AG04450 (cell line): ENCODE measurements around the gene SPN. TPM values are rescaled to one million over a fixed set of nuclear protein-coding genes. Genes with fewer than 3 reads are reported as not detected.

Experiments used
- CTCF ChIA-PET: fragments of 300-600, 350-600 bp; formaldehyde crosslinking; extraction: SDS; loops from one replicate; lab custom pipeline; 2022; ENCODE audit warnings: antibody characterized with exemption, inconsistent platforms; lab: Charles Lee
- POLR2A ChIA-PET: fragments of 350-600 bp; formaldehyde crosslinking; extraction: SDS; loops from one replicate; lab custom pipeline; 2021; ENCODE audit warnings: antibody characterized with exemption, inconsistent platforms; lab: Yijun Ruan, JAX
- DNase-seq: peaks from one replicate; pipeline ENCODE4 v3.0.0-alpha.2; 2011; ENCODE audit warnings: low read depth, low spot score
- H3K27ac ChIP-seq: one replicate; pipeline ENCODE4 v1.5.1; 2012; ENCODE audit warnings: low read depth, low read length, control low read depth
- H3K27me3 ChIP-seq: one replicate; pipeline ENCODE4 v1.6.0; 2012; ENCODE audit warnings: low read length; ENCODE audit not compliant: control insufficient read depth, insufficient read depth
- H3K4me3 ChIP-seq: 2 replicates; pipeline ENCODE4 v1.5.1; 2011; ENCODE audit warnings: mild to moderate bottlenecking, low read depth, low read length, control low read depth
- H3K9me3 ChIP-seq: 2 replicates; pipeline ENCODE4 v1.5.1; 2012; ENCODE audit warnings: low read length; ENCODE audit not compliant: control insufficient read depth, insufficient read depth
- polyA plus RNA-seq: library from polyadenylated mRNA; depleted of rRNA; stranded (reverse); fragments of >200 nt; gene quantifications from 2 replicates; pipeline ENCODE4 v1.2.3, GENCODE V29; 2011
- TF ChIP-seq, protein P1 (sequence below): IDR thresholded peaks from 2 replicates; pipeline ENCODE4 v1.5.1; 2011; ENCODE audit warnings: low read depth, low read length, control low read depth, inconsistent platforms

The SPN gene
- polyA plus RNA-seq, 1 experiment, result 0.04 TPM

DNA sequence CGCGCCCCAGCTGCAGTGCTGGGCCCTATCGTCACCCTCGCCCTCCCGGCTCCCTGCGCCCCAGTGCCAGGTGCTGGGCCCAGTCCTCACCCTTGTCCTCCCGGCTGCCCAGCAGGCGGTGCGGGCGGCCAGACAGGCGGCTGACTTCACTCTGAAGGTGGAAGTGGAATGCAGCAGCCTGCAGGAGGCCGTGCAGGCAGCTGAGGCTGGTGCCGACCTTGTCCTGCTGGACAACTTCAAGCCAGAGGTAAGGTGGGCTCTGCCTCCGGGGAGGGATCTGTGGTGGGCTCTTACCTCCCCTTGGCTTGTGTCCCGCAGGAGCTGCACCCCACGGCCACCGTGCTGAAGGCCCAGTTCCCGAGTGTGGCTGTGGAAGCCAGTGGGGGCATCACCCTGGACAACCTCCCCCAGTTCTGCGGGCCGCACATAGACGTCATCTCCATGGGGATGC is 33.9 kb downstream of the SPN start:
- CTCF ChIA-PET, result no interaction called here
- no peak for DNase-seq
- H3K4me3 ChIP-seq, result no peak overlapping the region

DNA sequence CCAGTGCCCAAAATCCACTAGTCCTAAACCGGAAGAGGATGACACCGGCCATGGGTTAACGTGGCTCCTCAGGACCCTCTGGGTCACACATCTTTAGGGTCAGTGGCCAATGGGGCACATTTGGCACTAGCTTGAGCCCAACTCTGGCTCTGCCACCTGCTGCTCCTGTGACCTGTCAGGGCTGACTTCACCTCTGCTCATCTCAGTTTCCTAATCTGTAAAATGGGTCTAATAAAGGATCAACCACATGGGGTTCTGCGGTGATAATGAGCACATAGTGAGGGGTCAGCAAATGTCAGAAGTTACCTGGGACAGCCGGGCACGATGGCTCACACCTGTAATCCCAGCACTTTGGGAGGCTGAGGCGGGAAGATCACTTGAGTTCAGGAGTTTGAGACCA is 34.3 kb downstream of the SPN start:
- POLR2A ChIA-PET, result no interaction called here
- H3K4me3 ChIP-seq, result no peak overlapping the region
- CTCF ChIA-PET, result no interaction called here
- H3K27ac ChIP-seq, result no peak overlapping the region
- TF ChIP-seq, protein P1, sequence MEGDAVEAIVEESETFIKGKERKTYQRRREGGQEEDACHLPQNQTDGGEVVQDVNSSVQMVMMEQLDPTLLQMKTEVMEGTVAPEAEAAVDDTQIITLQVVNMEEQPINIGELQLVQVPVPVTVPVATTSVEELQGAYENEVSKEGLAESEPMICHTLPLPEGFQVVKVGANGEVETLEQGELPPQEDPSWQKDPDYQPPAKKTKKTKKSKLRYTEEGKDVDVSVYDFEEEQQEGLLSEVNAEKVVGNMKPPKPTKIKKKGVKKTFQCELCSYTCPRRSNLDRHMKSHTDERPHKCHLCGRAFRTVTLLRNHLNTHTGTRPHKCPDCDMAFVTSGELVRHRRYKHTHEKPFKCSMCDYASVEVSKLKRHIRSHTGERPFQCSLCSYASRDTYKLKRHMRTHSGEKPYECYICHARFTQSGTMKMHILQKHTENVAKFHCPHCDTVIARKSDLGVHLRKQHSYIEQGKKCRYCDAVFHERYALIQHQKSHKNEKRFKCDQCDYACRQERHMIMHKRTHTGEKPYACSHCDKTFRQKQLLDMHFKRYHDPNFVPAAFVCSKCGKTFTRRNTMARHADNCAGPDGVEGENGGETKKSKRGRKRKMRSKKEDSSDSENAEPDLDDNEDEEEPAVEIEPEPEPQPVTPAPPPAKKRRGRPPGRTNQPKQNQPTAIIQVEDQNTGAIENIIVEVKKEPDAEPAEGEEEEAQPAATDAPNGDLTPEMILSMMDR, result no peak
- H3K9me3 ChIP-seq, result peaks cover 13% of the 10 kb centered on the region
- H3K27me3 ChIP-seq, result peaks cover 7% of the 10 kb centered on the region
- DNase-seq, result no peak

More for the DNA sequence above, 33.9 kb downstream of the SPN start:
- H3K27me3 ChIP-seq, result peaks cover 4% of the 10 kb centered on the region
- TF ChIP-seq, protein P1, result no peak
- POLR2A ChIA-PET, result no interaction called here
- peaks cover 16% of the 10 kb centered on the region for H3K9me3 ChIP-seq
- H3K27ac ChIP-seq, result no peak overlapping the region

DNA sequence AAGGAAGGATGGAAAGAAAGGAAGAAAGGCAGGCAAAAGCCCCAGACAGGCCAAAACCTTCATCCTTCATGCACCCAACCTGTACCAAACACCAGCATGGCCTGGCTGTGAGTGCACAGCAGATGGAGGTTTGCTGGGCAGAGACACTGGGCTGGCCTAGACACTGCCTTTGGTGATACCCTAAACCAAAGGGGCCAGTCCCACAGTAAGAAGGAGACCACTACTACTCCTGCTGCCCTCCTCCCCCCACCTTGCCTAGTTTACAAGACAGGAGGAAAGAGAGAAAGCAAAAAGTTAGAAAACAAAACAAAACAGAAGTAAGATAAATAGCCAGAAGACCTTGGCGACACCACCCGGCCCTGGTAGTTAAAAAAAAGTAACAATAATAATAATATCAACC is 35.0 kb downstream of the SPN start:
- Histone ChIP-seq H3K9me3 (peaks cover 13% of the 10 kb centered on the region), H3K4me3 (no peak overlapping the region), H3K27me3 (peaks cover 7% of the 10 kb centered on the region), H3K27ac (no peak overlapping the region)
- TF ChIP-seq, protein P1, result no peak
- CTCF ChIA-PET, result no interaction called here
- no peak for DNase-seq
- POLR2A ChIA-PET, result no interaction called here

DNA sequence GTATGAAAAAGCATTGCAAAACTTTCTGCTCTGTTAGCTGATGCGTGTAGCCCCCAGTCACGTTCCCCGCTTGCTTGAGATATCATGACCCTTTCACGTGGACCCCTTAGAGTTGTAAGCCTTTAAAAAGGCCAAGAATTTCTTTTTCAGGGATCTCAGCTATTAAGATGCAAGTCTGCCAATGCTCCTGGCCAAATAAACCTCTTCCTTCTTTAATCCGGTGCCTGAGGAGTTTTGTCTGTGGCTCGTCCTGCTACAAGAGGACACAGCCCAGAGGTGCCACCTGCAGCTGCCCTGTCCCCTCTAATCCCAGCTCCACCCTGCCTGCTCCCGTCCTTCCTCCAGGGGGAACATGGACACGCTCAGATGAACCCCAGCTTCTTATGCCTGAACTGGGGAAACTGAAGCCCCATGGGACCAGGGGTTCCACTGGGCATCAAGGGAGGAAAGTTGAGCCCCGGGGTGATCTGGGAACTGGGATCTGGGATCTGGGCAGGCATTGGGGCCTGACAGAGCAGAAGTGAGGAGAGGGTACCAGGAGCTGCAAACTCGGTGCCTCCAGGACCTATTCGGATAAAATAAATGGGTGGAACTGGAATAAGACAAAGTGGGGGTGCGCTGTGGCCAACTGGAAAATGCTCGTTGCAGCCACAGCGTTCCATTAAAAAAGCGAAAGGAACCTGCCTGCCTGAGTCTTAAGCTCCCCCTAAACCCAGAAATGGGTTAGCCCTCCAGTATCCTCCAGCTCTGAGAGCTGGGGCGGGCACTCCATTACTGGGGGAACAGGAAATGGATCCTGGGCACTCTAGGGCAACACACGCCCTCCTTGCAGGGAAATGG is 35.7 kb downstream of the SPN start:
- Histone ChIP-seq H3K27me3 (peaks cover 7% of the 10 kb centered on the region), H3K27ac (no peak overlapping the region), H3K4me3 (no peak overlapping the region), H3K9me3 (peaks cover 13% of the 10 kb centered on the region)
- no peak for DNase-seq
- CTCF ChIA-PET, result interaction anchor here (0.6 to 2.8 kb wide), 5 partner anchors 17 to 341 kb away, joined by 3 to 22 read pairs (median 10); no protein-coding TSS in a partner anchor
- TF ChIP-seq, protein P1, result no peak
- POLR2A ChIA-PET, result interaction anchor here (0.7 kb wide), 1 partner anchor 91 kb away, joined by 3 read pairs; no protein-coding TSS in a partner anchor
